ENCODE data around the gene MAGEB1. TPM values are rescaled to one million over a fixed set of nuclear protein-coding genes. Genes with fewer than 3 reads are reported as not detected.

MAGEB1 gene, protein sequence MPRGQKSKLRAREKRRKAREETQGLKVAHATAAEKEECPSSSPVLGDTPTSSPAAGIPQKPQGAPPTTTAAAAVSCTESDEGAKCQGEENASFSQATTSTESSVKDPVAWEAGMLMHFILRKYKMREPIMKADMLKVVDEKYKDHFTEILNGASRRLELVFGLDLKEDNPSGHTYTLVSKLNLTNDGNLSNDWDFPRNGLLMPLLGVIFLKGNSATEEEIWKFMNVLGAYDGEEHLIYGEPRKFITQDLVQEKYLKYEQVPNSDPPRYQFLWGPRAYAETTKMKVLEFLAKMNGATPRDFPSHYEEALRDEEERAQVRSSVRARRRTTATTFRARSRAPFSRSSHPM
- not detected in 2 replicates for total RNA-seq

DNA sequence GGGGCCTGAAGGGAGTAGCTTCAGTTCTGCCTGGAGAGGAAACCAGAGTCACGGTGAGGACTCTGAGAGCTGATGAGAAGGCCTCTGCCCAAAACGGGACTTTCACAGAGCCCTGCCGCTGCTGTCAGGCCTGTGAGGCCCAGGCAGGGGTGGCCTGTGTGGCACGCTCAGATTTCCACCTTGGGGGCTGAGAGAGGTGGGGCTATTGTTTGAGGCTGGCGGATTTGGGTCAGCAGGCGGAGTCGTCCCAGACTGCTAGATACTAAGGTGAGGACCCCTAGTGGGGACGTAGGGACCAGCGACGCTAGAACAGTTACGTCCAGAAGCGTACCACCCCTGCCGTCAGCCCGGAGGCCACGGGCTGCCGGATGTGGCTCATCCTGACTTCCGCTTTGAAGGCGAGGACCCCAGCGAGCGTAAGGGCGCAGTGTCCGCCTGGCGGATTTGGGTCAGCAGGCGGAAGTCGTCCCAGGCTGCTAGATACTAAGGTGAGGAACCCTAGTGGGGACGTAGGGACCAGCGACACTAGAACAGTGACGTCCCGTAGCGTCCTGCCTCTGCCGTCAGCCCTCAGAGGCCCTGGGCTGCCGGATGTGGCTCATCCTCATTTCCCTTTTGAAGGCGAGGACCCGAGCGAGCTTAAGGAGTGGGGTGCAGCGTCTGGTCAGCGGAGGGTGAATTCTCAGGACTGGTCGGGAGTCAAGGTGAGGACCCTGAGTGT lies at the start of gene MAGEB1:
MAGEB1 (plus strand) TSS at position 378 of the 721 bp plus-strand sequence. CDS start 3,348 bp downstream, outside the sequence.
- intact Hi-C loops (cut with micrococcal nuclease) = no loop called here

DNA sequence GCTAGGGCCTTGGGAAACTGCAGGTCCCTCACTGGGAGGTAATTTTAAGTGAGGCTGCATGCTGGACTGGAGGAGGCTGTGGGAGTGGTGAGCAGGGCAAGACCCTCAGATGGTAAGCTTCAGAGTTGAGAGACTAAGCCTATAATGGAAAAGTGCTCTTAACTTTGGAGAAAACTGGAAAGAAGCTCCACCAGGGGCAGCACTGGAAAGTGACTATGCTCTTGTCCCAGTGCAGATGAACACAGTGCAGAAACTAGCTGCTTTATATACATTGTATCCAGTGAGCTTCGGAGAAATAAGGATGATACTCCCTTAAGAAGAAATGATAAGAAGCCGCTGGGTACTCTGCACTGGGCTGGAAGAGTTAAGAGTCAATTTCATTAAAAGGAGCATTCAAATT lies 34.8 kb upstream of the MAGEB1 start:
- intact Hi-C loops (cut with micrococcal nuclease) = no loop called here

DNA sequence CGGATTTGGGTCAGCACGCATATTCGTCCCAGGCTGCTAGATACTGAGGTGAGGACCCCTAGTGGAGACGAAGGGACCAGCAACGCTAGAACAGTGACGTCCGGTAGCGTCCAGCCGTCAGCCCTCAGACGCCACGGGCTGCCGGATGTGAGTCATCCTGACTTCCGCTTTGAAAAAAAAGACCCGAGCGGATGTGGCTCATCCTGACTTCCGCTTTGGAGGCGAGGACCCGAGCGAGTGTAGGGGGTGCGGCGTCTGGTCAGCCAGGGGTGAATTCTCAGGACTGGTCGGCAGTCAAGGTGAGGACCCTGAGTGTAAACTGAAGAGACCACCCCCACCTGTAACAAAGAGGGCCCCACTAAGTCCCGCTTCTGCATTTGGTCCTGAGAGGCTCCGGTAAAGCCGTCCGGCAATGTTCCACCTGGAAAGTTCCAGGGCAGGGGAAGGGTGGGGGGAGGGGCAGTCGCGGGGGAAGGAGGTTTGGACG lies 31.5 kb upstream of the MAGEB1 start, which contains the start of gene MAGEB2:
MAGEB2 (plus strand) TSS at position 207 of the 487 bp plus-strand sequence. CDS start 3,018 bp downstream, outside the sequence.
- intact Hi-C loops (cut with micrococcal nuclease) = no loop called here

DNA sequence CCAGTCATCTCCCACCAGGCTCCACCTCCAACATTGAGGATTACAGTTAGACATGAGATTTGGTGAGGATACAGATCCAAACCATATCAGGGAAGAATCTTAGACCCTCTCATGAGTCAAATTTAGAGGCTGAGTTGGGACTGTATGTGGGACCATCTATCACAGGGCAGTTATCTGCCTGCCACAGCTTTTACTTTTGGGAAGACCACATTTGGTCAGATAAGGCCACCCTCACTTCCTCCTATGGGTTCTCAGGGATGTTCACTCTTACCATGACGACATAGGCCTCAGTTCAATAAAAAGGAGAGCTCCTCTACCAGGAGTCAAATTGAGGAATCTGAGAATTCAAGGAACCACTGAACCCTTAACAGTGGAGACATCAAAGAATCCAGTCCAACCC lies 29.5 kb upstream of the MAGEB1 start:
- intact Hi-C loops (cut with micrococcal nuclease) = no loop called here

DNA sequence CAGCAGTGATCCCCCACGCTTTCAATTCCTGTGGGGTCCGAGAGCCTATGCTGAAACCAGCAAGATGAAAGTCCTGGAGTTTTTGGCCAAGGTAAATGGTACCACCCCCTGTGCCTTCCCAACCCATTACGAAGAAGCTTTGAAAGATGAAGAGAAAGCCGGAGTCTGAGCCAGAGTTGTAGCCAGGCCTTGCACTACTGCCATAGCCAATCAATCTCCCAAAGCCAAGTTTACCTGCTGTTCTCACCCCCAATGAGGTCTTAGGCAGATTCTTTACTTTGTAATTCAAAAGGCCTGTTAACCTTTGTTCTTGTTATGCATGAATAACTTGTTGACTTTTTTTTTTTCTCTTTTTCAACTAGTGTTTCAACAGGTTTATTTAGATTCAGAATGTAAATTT lies 27.6 kb upstream of the MAGEB1 start:
- intact Hi-C loops (cut with micrococcal nuclease) = no loop called here

DNA sequence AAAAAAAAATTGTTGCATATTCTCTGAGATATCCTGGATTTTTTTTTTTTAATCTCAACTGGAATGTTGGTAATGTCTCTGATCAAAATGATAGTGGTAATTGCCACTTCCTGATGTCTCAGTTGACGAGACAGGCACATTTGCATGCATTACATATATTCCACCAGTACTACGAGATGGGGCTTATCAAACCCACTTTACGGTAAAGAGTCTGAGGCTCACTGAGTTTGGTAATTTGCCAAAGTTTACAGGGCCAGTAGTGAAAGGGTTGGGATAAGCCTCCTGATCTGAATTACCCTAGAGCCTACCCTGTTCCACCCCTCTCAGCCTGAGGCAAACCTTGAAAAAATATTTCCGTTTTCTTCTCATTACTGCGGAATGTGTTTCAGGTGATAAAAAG lies 26.3 kb upstream of the MAGEB1 start:
- intact Hi-C loops (cut with micrococcal nuclease) = no loop called here

DNA sequence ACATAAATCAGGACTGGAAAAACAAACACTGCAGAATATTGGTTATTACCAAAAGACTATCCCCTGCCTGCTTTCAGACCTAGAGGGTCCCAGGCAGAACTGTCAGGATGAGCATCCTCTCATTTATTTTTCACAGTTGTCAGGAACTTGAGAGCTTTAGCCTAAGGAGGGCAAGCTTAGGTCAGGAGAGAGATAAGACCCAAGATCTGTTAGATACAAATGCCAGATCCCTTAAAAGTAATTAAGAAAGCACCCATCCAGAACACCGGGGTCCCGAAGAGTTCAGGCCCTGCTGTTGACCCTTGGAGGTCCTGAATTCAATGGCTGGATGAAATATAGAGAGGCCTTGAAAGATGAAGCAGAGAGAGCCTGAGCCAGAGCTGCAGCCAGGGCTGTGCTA lies 22.4 kb upstream of the MAGEB1 start:
- intact Hi-C loops (cut with micrococcal nuclease) = no loop called here

DNA sequence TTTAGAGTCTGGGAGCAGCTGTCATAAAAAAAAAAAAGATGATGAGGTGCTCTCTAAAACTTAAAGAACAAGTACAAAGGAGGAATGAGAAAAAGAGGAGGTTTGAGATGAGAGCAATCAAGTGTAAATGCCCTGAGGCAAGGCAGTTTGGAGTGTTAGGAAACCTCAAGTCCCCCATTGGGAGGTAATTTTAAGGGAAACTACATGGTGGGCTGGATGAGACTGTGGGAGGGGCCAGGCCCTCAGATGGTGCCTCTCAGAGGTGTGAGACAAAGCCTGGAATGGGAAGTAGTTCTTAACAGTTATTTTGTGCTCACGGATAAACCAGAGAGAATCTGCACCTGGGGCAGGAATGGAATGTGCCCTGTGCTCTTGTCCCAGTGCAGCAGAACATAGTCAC lies 18.4 kb upstream of the MAGEB1 start:
- intact Hi-C loops (cut with micrococcal nuclease) = no loop called here

DNA sequence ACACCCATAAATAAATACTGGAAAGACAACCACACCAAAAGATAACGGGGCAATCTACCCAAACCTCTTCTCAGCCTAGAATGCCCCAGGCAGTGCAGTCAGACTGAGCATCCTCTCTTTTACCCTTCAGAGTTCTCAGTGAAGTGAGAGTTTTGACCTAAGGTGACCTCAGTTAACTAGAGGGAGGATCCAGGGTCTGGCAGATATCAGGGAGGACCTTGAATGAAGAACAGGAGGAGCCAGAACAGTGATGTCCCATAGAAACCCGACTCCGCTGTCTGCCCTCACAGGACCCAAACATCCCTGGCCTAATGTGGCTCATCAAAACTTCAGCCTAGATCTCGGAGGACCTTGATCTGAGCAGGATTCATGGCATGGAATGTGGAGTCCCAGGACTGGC lies 16.6 kb upstream of the MAGEB1 start, which contains the start of gene MAGEB3:
MAGEB3 (plus strand) TSS at position 263 of the 400 bp plus-strand sequence. CDS start 5,268 bp downstream, outside the sequence.
- intact Hi-C loops (cut with micrococcal nuclease) = no loop called here

DNA sequence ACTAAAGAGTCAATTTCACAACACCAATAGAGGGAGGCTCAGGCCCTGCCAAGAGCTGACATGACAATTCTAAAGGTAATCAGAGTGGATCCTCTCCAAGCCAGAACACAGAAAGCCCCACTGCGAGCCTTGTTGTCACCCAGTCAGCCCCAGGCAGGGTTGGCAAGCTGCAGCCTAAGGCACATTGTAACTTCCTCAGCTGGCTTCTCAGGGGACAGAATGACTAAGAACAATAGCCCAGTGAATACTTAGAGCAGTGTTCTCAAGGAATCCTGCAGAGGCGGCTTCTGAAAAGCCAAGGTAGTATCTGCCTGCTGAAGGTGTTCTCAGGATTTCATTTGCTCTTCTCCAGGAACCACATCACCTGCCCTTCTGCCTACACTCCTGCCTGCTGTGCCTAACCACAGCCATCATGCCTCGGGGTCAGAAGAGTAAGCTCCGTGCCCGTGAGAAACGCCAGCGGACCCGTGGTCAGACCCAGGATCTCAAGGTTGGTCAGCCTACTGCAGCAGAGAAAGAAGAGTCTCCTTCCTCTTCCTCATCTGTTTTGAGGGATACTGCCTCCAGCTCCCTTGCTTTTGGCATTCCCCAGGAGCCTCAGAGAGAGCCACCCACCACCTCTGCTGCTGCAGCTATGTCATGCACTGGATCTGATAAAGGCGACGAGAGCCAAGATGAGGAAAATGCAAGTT lies 5.1 kb upstream of the MAGEB1 start, which contains the start of gene MAGEB4:
MAGEB4 (plus strand) TSS at position 277 of the 692 bp plus-strand sequence; CDS start at position 413, 136 bp downstream.
- intact Hi-C loops (cut with micrococcal nuclease) = no loop called here

DNA sequence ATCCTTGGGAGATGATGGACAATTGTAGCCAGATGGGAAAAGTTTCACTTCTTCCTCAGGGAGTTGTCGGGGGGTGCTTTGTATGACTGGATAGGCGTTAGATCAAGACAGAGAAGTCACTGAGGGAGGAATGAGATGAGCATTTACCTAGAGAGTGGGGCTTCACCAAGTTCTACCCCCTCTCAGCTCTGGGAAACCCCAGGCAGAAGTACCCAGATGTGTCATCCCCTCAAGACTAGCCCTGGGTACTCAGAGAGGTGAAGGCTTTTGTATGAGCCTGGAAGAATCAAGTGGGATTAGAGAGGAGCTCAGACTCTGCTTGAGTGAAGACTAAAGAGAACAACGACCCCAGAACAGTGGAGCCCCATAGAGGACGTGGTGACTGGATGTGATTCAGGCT lies 1.9 kb downstream of the MAGEB1 start:
- intact Hi-C loops (cut with micrococcal nuclease) = no loop called here

DNA sequence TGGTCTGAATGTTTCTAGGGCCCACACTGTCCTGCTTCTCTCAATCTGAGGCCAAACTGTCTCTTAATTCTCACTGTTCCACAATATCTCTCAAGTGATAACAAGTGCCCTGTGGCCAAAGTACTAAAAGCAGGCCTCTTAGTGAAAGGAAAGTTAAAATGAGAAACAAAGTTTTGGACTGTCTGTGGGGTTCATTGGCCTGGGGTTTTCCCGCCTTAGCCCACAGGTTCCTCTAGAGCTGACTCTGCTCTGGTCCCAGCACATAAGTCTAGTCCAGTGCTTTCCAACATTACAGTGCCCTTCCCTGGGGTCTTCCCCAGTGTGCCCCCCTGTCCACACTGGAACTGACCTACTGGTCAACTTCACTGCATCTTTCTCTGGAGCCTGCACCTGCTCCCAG lies 6.3 kb downstream of the MAGEB1 start:
- intact Hi-C loops (cut with micrococcal nuclease) = no loop called here

DNA sequence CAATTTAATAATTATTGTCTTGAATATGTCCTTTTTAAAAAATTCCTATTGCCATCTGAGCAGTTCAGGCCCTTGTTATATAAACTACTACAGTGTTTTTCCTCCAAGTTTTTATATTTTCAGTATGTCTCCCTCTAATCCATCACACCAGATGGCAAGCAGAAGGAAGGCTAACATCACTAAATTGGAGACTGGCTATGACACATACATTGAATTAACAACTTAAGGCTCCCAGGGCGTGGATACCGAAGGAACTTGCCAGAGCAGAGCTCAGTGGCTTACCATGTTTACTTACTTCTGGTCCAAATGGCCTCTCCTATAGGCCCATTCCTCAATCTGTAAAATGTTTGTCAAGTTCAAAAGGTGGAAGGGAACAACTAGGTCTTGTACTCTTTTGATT lies 13.0 kb downstream of the MAGEB1 start:
- intact Hi-C loops (cut with micrococcal nuclease) = no loop called here

DNA sequence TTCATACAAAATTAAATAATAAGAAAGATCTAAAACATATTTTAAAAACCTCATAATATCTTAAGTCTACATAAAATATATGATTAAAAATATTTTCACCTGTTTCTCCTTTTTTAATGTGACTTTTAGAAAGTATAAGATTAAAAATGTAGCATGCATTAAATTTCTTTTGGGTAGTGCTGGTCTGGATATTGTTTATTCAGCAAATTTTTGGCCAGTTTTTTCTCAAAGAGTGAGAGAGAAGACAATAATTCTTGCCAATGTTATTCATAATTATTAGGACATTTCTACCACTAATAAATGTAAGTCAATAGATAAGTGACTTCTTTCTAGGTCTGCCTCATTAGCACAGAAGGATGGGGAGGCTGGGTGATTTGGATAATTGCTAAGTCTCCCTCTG lies 14.1 kb downstream of the MAGEB1 start:
- intact Hi-C loops (cut with micrococcal nuclease) = no loop called here

DNA sequence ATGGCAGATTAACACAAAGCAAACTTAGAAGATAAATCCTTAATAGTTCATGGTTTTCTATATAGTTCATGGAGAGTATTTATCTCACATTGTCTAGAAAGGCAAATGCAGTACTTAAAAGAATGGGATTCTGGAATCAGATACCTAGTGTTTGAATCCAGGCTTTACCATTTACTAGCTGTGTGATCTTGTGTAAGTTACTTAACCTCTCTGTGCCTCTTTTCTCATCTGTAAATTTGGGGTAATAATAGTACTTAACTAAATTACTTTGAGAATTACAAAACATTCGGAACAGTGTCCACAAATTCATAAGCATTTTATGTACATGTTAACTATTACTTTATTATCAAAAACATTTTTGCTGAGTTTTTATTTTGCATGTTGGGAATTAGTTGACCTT lies 15.8 kb downstream of the MAGEB1 start:
- intact Hi-C loops (cut with micrococcal nuclease) = no loop called here

DNA sequence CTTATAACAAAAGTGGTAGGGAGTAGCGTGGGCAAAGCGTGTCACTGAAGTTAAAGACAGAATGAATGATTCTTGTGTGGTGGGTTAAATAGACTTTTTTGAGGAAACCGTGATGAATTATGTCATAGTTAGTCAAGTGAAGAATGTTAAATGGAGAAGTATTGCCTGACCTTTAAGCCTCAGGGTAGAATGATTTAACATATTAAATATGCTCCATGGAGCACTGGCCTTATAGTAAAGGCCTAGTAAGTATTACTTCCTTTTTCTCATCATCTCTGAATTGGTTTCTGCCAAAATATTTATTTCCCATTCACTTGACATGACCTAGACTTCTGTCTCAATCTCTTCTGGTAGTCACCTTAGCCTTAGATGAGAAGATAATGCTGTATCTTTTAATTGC lies 23.7 kb downstream of the MAGEB1 start:
- intact Hi-C loops (cut with micrococcal nuclease) = no loop called here

DNA sequence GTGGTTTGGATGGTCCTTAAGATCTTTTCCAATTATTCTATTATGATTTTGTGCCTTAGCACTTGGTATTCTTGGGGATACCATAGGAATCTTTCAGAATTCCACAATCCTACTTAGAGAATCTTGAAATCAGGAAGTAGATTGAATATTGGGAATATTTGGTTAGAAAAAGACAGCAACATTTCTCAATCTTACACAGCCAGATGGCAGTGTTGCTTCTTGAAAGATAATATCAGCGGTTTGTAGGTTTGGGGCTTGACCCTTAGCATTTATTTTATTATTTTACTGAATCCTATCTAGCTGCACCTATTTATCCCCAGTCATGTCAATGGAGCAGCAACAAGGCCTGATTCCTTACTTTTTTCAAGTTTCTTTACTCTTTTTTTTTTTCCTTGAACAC lies 28.6 kb downstream of the MAGEB1 start:
- intact Hi-C loops (cut with micrococcal nuclease) = no loop called here

DNA sequence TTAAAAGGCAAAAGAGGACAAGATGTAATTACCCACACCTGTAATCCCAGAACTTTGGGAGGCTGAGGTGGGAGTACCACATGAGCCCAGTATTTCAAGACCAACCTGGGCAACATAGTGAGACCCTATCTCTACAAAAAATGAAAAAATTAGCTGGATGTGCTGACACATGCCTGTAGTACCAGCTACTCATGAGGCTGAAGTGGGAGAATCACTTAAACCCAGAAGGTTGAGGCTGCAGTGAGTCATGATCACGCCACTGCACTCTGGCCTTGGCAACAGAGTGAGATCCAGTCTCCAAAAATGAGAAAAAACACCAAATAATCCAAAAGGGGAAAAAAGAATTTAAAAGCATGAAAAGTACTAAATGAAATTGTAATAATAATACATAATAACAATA lies 31.4 kb downstream of the MAGEB1 start:
- intact Hi-C loops (cut with micrococcal nuclease) = no loop called here

DNA sequence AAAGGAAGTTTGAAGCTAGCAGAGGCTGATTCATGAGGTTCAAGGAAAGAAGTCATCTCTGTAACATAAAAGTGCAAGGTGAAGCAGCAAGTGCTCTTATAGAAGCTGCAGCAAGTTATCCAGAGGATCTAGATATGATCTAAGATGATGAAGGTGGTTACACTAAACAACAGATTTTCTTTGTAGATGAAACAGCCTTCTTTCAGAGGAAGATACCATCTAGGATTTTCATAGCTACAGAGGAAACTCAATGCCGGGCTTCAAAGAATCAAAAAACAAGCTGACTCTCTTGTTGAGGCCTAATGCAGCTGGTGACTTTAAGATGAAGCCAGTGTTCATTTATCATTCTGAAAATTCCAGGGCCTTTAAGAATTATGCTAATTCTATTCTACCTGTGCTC lies 33.5 kb downstream of the MAGEB1 start:
- intact Hi-C loops (cut with micrococcal nuclease) = loop anchor here (10.0 kb wide), 1 partner anchor 224 kb away; no protein-coding TSS in a partner anchor

DNA sequence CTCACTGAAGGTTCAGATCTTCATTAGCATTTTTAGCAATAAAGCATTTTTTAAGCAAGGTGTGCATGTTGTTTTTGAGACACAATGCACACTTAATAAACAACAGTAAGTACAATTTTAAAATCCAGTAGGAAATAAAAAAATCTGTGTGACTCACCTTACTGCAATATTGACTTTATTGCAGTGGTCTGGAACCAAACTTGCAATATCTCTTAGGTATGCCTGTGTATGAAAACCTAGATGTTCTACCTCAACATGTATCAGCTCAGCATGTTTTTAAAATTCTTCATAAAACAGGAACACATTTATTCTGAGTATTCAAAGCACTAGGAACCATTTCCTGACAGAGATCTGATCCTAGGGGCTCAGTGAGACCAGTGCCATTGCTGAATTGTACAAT lies 35.6 kb downstream of the MAGEB1 start:
- intact Hi-C loops (cut with micrococcal nuclease) = loop anchor here (10.0 kb wide), 1 partner anchor 222 kb away; no protein-coding TSS in a partner anchor

DNA sequence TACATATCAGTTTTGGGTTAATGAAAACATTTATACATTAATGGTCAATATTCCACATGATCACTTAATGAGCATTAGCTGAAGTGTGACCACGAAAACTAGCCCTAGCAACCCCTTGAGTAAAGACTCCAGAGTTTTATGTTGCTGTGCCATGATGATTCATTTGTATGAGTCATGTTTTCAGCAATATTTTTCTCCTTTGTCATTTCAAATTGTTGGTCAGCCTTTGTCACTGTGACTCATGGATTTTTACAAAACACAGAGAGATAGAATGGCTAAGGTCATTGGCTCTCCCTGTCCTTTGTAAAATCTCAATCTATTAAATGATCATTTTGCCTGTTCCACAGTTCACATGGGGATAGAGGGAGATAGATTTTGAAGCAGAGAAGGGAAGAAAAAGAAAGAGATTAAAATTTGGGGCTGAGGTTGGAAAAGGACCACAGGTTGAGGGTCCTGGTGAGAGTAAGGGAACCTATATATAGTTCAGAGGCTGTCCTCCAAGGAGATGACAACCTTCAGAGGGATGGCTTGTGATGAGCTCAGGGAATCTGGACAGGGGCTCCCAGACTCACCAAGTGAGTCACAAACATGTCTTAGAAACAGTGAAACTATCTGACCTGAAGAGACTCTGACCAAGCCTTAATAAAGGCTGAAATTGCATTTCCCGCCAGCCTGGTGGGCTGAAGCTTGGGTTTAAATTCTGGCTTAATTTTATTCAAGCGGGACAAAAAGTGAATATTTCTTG lies 36.7 kb downstream of the MAGEB1 start:
- intact Hi-C loops (cut with micrococcal nuclease) = loop anchor here (10.0 kb wide), 1 partner anchor 221 kb away; no protein-coding TSS in a partner anchor

Data from T-helper 2 cell treated with Interferon-gamma antibody and Interleukin-4, amounts not matched to agents 100 ng/mL and 5 ng/mL, for 36 hours (primary cell).